Body of pancreas (tissue), 4 donors: ENCODE results near the gene GLP2R.

Experiments
- CTCF ChIP-seq, 7 experiments: fragments of 450-650 bp in 4 of 7; fragments of 200-600 bp in 3 of 7; sonication (generic) in 3 of 7; IDR thresholded peaks; one replicate each; pipeline ENCODE4 v1.5.1; 2016 to 2019; ENCODE audit warnings: antibody characterized with exemption in 7 of 7
- POLR2A ChIP-seq, 3 donors: fragments of 450-650 bp; IDR thresholded peaks; one replicate each; pipeline ENCODE4 v1.6.1; 2016; ENCODE audit warnings: antibody characterized with exemption in 3 of 3, mild to moderate bottlenecking in 2 of 3

DNA sequence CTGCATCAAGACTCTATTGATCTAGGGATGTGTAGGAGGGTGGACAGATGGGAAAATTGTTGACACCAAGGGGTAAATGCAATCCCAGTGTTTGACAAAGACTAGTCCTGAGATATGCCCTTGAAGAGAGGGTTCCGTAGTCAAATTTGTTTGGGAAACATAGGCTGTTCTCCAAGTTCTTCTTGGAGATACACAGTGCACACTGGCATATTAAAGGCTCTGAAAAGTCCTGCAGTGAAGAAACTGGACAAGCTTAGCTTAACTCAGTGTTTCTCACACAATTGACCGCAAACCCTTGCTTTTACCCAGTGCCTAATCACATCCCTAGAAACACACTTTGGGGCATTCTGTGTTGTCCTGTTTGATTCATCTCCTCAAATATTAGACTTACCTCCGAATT, 45.2 kb upstream of the GLP2R start:
- TF ChIP-seq CTCF (IDR thresholded peaks at IDR 0.05) (no peak), POLR2A (IDR thresholded peaks at IDR 0.05) (no peak)
